NOMO-1 (cell line): Measurements from ENCODE around the gene LIMS1.
A peak's percentile ranks its signal among the peaks of the same experiment; 100 is the strongest.
"Not testable (repeated sequence)": the region's sequence is repeated elsewhere in the genome, so short reads cannot be mapped to it uniquely, and the experiment has no call there.

Experiments
- DNase-seq, 2 experiments: peaks; one replicate each; lab custom pipeline; 2025; ENCODE audit not compliant: unreplicated experiment in 2 of 2; lab: John Stamatoyannopoulos, UW

Gene LIMS1, protein sequence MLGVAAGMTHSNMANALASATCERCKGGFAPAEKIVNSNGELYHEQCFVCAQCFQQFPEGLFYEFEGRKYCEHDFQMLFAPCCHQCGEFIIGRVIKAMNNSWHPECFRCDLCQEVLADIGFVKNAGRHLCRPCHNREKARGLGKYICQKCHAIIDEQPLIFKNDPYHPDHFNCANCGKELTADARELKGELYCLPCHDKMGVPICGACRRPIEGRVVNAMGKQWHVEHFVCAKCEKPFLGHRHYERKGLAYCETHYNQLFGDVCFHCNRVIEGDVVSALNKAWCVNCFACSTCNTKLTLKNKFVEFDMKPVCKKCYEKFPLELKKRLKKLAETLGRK

DNA sequence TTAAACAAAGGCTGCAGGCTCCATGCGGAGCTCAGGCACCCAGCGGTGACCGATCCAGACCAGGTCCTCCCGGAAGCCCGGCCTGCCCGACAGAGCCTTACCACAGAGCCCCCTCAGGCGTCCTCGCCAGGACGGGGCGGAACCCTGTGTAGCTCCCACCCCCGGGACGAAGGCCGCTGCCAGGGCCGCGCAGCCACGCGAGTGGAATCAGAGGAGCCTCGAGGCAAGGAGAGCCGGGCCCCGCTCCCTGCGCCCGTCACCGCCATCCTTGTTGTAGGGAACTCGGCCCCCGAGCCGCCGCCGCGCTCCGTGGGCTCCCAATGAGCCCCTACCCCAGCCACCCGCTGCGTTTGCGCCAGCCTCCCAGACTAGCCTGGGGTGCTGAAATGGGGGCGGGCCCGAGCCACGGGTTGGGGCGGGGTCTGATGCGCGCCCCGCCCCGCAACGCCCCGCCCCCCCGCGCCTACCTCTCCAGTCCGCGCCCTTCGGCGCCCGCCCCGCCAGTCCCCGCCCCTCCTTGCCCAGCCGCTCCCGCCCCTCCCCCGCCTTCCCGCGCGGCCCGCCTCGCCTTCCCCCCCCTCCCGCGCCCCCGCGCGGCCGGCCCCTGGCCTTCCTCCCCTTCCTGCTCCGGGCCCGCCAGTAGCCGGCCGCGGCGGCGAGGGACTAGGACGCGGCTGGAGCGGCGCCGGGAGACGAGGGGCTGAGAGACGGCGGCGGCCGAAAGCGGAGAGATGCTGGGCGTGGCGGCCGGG lies at the start of gene LIMS1:
Gene LIMS1 (plus strand): TSS at position 639 of the 752 bp plus-strand sequence. CDS start 93 bp downstream, at position 732.
- DNase-seq: peak; percentile 72 to 83

DNA sequence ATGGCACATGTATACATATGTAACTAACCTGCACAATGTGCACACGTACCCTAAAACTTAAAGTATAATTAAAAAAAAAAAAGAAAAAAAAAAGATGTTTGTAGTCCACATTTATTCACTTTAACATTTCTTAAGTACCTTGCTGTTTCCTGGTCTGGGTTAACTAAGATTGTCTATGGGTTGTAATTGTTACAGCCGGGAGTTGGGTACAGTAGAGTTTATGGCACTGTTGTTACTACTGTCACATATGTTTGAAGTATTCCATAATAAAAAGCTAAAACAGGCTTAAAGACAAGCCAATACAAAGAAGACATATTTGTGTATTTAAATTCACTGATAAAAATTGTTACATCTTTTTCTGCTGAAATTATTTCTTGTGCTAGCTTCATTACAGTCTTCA lies 49.0 kb upstream of the LIMS1 start:
- no peak for DNase-seq

DNA sequence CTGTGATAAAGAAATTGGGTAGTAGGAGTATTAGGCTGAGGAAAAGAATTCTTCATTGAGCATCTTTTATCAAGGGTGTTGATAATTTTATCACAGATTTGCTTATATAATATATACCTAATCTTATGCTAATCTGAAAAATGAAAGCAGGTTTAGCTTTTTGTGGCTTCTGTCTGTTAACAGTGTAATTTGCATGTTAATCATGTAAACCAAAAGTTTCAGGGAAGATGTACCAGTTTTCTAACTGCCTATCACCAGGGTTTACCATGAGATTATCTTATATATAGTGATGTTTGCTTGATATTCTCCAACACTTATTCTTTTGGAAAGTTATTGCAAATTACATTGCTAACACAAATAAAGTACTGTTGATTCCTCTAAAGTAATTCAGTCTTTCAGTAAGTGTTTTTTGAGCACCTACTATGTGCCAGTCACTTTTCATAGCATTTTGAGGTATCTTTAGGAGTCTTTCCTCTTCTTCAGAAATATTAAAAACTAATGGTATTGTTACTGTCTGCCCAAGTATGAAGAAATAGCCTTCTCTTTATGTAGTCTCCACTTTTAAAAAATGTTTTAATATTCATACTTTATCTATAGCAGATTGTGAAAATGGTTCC lies 43.7 kb upstream of the LIMS1 start:
- DNase-seq: no peak

DNA sequence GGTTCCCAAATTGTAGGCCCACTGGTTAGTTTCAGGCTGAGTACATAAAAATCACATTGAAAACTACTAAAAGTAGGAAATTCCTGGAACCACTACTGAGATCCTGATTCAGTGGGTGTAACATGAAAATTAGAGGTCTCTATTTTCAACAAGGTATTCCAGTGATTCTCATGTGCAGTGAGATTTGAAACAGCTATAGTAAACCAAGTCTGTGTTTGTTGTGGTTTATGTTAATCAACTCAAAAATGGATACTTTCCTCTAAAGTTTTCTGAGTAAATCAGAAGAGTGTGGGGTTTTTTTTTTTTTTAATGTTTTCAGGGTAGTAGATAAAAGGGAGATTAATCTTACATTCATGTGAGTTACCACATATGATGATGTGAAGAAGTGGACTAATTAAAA lies 42.4 kb upstream of the LIMS1 start:
- DNase-seq: no peak

DNA sequence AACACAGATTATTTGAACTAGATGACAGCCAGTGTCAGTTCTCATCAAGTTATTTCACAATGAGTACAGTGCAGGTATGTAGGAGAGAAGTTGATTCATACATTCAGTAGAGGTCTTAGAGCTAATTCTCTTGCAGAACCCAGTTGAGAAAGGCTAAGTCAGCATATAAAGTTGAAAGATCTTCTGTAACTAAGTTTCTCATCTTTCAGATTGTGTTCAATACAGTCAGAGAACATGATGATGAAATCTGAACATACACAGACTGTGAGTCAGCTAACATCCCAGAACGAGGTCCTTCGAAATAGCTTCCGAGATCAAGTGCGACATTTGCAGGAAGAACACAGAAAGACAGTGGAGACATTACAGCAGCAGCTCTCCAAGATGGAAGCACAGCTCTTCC lies 41.9 kb upstream of the LIMS1 start:
- no peak for DNase-seq

DNA sequence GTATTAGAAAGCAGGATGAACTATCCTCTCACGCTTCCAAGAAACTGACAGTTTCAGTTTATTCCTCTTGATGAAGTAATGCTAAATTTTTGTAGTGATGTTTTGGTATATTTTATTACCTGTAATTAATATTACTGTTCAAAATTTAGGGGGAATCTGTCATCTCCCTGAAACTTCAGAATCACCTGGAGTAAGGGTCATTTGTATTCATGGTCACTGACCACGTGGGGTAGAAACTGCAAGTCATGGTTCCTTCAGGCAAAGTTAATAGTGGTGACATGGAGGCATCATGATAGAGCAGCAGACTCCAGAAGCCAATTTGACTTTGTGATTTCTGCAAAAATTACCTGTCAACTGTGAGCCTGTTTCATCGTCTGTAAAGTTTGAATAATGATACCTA lies 38.1 kb upstream of the LIMS1 start:
- DNase-seq: not testable (repeated sequence)

DNA sequence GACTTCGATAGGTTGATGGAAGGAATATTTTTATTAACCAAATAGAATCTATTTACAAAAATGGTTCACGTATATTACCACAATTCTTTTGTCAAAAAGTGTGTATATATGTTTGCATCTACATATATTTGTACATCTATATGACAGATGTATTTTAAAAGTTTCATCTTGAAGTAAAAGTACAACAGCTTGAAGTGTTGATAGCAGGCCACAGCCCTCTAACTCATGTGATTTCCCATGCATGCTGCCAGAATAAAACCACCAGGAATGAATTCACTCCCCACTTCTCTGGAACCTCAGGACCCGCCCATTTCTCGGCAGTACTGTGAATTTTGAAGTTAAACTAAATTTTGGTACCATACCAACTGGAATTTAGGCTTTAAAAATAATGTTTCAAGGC lies 26.6 kb upstream of the LIMS1 start:
- not testable (repeated sequence) for DNase-seq

DNA sequence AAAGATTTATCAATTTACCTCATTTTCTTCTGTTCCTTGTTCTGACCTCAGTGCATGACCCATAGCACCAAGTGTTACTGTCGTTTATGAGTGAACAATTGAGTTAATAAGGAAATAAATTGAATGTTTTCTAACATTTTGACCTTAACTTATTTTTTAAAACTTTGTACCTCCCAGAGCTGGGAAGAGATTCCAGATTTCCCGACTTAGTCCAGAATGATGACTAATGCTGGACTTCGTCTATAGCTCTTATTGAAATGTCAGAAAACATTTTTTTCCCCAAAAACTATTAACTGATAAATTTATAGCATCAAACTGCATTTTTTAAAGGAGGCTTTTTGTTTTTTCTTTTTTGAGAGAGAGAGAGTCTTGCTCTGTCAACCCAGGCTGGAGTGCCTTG lies 21.8 kb upstream of the LIMS1 start:
- not testable (repeated sequence) for DNase-seq

DNA sequence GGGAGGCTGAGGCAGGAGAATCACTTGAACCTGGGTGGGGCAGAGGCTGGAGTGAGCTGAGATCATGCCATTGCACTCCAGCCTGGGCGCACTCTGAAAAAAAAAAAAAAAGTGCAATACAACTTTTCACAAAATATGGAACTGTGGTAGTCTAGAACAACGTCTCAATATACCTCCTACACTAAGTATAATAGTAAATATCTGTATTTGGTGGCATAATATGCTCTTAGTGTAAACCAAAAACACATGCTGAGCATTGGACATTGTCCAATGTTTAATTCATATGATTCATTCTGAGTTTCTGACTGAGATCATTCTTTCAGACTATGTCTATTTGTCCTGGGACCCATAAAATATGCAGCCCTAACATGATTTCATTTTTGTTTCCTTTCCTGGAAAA lies 19.8 kb upstream of the LIMS1 start:
- not testable (repeated sequence) for DNase-seq

DNA sequence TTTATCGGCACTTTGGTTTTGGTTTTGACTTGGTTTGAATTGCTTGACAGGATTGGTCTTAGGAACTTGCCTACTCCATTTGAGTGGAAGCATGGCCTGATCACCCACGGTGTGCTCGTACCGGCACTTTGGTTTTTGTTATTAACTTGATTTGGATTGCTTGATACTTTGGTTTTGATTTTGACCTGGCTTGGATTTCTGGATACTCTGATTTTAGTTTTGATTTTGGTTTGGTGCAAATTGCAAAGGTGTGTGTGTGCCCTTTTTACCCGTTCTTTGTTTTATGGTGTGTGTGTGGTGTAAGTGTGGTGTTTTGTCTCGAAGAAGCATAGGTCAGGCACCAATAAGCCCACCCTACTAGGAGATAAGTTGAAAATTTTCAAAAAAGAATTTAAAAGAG lies 9.6 kb upstream of the LIMS1 start:
- not testable (repeated sequence) for DNase-seq

DNA sequence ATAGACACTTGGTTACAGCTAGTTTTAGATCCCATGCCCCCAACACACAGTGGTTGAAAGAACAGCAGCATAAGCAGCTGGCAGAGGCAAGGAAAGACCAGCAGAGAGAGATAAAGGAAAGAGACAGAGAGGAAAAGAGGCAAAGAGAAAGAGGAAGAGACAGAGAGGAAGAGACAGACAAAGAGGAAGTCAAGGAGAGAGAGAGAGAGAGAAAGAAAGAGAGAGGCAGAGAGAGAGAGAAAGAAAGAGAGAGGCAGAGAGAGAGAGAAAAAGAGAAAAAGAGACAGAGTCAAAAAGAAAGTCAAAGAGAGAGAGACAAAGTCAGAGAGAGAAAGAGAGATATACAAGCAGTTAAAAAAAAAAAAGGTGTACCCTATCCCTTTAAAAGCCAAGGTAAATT lies 9.0 kb upstream of the LIMS1 start:
- DNase-seq: not testable (repeated sequence)

DNA sequence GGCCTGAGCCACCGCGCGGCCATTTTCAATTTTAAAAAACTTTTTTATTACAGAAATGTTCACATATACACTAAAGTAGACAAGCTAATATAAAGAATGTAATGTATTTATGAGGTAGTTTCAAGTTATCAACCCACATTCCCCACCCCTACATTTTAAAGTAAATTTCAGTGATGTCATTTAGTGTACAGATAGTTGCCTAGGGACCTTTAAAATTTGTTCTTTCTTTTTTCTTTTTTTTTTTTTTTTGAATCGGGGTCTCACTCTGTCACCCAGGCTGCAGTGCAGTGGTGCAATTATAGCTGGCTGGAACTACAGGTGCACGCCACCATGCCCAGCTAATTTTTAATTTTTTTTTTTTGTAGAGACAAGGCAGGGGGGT lies 2.6 kb upstream of the LIMS1 start:
- no peak for DNase-seq

DNA sequence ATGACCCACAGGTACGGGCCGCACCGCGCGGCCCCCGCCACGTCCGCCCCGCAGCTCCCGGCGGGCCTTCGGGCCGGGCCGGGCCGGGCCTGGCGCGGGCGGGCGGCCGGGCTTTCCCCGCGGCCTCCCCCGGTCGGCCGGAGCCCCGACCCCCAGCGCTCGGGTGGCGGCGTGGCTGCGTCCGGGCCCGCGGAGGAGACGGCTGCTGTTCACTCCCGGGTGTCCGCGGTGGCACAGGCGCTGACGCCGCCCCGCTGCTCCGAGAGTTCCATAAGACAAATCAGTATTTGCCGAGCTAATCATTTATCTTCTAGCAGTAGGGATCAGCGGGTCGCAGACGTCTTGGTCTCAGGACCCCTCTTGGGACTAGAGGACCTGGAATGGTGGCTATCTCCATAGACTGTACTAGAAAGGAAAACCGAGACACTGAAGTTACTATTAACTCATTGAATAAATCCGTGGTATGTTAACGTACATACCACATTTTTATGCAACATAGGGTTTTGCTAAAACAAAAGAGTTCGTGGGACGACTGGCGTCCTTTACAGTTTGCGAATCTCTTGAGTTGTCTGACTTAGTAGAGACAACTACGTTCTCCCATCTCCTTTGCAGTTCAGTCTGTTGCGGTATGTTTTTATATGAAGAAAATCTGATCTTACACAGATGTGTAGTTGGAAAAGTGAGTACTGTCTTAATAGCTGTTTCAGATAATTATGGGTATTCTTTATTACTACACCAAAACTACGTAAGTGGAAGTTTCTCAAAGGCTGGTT lies 500 bp downstream of the LIMS1 start:
- peak; percentile 31 to 55 for DNase-seq

DNA sequence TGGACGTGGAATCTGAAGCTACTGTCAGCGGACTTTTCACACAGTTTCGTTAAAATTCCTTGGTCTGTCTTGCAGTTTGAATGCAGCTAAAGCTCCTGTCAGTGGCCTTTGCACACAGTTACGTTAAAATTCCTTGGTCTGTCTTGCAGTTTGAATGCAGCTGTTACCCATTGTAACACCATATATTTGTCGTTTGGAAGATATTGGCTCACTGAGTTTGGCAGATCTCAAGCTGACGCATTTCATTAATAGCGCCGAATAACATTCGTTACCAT lies 1.0 kb downstream of the LIMS1 start:
- no peak for DNase-seq

DNA sequence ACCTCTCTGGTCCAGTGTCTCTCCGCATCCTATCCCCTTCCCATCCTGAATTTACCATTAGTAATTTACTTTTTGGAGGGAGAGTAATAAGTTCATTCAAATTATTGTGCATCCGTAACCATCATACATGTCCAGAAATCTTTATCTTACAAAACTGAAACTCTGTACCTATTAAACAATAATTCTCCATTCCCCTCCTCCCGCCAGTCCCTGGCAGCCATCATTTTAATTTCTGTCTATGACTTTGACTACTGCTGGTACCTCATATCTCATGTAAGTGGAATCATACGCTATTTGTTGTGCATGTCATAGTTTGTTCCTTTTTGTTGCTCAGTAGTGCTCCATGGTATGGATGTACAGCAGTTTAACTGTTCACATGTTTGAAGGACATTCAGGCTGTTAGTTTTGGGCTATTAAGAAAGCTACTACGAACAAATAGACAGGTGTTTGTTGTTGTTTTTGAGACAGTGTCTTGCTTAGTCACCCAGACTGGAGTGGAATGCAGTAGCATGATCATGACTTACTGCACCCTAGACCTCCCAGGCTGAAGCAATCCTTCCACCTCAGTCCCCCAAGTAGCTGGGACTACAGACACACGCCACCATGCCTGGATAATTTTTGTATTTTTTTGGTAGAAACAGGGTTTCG lies 2.0 kb downstream of the LIMS1 start:
- no peak for DNase-seq

DNA sequence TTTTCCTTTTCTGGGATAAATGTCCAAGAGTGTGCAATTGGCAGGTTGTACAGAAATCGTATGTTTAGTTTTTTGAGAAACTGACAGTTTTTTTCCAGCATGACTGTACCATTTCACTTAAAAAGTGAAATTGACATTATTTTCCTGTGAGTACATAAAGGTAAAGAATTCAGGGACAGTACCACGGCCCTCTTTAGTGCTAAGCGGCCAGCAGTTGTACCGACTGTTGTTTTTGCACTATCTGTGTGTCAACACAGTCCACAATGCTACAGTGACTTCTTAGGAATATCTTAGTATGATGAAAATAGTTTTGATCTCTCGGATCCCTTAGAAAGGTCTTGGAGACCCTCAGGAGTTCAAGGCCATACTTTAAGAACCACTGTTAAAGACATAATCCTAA lies 2.6 kb downstream of the LIMS1 start:
- no peak for DNase-seq

DNA sequence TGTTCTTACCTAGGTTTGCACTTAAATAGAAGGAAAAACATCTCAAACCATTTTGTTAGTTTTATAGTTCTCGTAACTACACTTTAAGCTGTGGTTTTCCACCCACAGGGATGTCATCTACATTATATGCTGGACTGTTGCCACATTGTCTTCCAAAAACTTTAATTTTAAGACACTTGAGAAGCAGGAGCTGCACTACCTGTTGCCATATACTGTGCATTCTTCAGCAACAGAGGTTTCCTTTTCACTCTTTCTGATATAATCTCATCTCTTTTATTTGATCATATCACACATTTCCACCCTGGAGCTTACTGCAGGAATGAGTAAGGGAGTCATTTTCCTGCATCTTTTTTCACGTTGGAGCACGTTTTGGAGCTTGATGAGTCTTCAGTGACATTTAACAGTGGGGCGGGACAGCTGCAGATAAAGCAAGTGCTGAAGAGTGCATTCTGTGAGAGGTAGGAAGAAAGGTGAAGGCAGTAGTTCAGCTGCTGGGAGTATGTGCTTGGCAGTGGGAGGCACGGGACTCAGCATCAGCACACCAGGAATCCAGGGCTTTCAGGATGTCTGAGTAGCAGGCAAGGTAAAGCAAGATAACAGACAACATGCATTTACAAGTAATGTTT lies 3.8 kb downstream of the LIMS1 start:
- DNase-seq: no peak

DNA sequence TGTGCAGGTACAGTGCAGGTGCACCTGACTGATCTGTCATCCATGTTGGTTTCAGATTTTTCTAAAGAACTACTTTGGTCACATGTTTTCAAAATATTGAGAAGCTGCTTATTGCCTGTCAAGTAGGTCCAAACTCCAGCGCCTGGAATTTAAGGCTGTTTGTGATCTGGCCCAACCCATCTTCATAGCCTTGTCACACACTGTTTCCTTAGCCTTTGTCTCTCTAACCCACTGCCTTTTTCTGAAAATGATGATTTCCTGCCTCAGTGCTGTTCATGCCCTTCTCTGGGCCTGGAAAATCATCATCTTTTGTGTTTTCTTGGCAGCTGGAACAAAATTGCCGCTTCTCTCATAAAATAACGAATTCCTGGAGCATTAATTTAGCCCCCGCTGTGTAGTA lies 7.2 kb downstream of the LIMS1 start:
- DNase-seq: no peak

DNA sequence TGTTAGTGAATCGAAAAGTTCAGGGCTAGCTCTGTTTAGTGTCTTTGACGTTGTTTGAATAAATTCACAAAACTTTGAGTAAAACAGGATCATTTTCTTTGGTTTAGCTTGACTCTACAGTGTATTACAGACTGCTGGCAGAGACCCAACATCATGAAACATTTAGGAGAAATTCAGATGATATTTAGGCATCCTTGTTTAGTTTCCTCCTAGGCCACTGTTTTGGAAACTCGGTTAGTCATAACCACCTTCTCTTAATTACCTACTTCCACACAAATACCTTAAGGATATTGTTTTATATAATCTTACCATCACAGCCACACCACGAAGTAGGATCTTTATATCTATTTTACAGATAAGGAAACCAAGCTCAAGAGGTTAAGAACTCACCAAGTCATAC lies 7.8 kb downstream of the LIMS1 start:
- no peak for DNase-seq

DNA sequence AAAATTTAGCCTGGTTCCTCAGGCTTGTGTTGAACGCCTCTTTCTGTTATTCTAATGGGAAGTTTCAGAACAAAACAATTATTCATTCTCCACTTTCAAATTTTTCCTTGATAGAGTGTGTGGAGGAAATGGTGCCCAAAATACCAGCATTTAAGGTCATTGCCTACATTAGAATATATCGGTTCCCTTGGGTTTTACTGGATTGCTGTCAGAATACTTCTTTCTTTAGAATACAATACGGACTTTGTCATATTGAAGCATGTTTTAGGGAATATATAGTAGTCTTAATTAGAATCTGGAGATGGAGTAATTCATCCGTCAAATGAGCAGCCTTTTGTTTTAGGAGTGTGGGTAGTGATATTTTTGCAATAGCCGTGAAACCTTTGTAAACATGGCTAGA lies 13.3 kb downstream of the LIMS1 start:
- no peak for DNase-seq
